ENCODE measurements around the gene CAPN1. TPM values are rescaled to one million over a fixed set of nuclear protein-coding genes. Genes with fewer than 3 reads are reported as not detected.
A peak's percentile ranks its signal among the peaks of the same experiment; 100 is the strongest.

CAPN1 gene
- total RNA-seq, 1 donor from 2014 or later: 130 TPM

- Mint-ChIP-seq H3K9me3 (ENCODE audit: low read depth) (no peaks in the 10 kb centered on the region), H3K36me3 (ENCODE audit: low read depth) (peaks cover 7% of the 10 kb centered on the region), H3K4me3 (ENCODE audit: unreplicated experiment) (peak within 1 kb of the TSS; percentile 92), H3K4me1 (ENCODE audit: low read depth) (peaks cover 25% of the 10 kb centered on the region), H3K27ac (ENCODE audit: unreplicated experiment) (peak within 1 kb of the TSS; percentile 99), H3K27me3 (ENCODE audit: low read depth) (no peaks in the 10 kb centered on the region)
- peak; percentile 95 for DNase-seq (ENCODE audit: low spot score)
- TF ChIP-seq, protein P1, sequence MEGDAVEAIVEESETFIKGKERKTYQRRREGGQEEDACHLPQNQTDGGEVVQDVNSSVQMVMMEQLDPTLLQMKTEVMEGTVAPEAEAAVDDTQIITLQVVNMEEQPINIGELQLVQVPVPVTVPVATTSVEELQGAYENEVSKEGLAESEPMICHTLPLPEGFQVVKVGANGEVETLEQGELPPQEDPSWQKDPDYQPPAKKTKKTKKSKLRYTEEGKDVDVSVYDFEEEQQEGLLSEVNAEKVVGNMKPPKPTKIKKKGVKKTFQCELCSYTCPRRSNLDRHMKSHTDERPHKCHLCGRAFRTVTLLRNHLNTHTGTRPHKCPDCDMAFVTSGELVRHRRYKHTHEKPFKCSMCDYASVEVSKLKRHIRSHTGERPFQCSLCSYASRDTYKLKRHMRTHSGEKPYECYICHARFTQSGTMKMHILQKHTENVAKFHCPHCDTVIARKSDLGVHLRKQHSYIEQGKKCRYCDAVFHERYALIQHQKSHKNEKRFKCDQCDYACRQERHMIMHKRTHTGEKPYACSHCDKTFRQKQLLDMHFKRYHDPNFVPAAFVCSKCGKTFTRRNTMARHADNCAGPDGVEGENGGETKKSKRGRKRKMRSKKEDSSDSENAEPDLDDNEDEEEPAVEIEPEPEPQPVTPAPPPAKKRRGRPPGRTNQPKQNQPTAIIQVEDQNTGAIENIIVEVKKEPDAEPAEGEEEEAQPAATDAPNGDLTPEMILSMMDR (IDR thresholded peaks at IDR 0.05): no peak
These were observed 47.3 kb upstream of the CAPN1 start, which contains the start of gene SYVN1 for GRCh38 chr11:65134240-65134951. TSS of gene SYVN1 (minus strand) at chr11:65134519. CDS start at chr11:65133601, 918 bp downstream.

DNA sequence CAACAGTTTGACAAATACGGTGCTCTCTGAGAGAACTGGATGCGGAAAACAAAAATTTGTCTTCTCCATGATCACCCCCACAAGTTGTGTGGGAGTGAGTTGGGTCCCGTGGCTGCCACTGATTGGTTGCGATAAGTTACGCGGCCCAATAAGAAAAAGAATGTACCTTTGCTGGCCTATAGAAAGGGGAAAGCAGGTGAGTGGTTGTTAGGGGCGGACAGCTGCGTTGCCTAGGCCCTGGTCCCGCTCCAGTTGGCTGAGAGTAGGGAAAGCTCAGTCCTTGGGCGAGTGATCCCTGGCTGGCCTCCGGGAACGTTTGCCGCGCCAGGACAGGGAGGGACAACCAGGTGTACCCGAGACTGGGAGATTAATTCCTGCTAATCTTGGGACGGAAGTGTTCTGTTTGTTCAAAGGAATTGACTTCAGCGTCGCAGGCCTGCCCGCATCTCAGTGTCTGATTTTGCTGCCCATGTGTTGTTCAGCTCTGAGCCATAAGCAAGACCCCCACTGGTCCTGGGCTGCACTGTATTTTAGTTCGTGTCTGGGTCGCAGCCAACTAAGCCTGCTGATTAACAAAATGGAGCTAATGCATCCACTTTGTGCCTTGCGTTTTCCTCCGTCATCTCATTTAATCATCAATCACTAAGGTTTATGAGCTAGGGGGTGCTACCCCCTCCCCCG, 46.6 kb upstream of the CAPN1 start:
- peaks cover 25% of the 10 kb centered on the region for H3K4me1 Mint-ChIP-seq (ENCODE audit: low read depth)
- peaks cover 7% of the 10 kb centered on the region for H3K36me3 Mint-ChIP-seq (ENCODE audit: low read depth)
- peak; percentile 88 for DNase-seq (ENCODE audit: low spot score)

GRCh38 chr11:65135633-65136145, 46.0 kb upstream of the CAPN1 start:
- H3K36me3 Mint-ChIP-seq (ENCODE audit: low read depth): peaks cover 5% of the 10 kb centered on the region
- H3K9me3 Mint-ChIP-seq (ENCODE audit: low read depth): no peaks in the 10 kb centered on the region
- H3K27me3 Mint-ChIP-seq (ENCODE audit: low read depth): peaks cover 6% of the 10 kb centered on the region
- H3K4me3 Mint-ChIP-seq (ENCODE audit: unreplicated experiment): peak overlapping the region; percentile 92
- TF ChIP-seq, protein P1 (IDR thresholded peaks at IDR 0.05): no peak
- peaks cover 25% of the 10 kb centered on the region for H3K4me1 Mint-ChIP-seq (ENCODE audit: low read depth)
- H3K27ac Mint-ChIP-seq (ENCODE audit: unreplicated experiment): peak overlapping the region; percentile 99
- DNase-seq (ENCODE audit: low spot score): peak; percentile 26

More for the DNA sequence above, 46.6 kb upstream of the CAPN1 start:
- no peaks in the 10 kb centered on the region for H3K9me3 Mint-ChIP-seq (ENCODE audit: low read depth)
- peaks cover 3% of the 10 kb centered on the region for H3K27me3 Mint-ChIP-seq (ENCODE audit: low read depth)
- TF ChIP-seq, protein P1 (IDR thresholded peaks at IDR 0.05): no peak
- H3K4me3 Mint-ChIP-seq (ENCODE audit: unreplicated experiment): peak overlapping the region; percentile 92
- peak overlapping the region; percentile 99 for H3K27ac Mint-ChIP-seq (ENCODE audit: unreplicated experiment)

DNA sequence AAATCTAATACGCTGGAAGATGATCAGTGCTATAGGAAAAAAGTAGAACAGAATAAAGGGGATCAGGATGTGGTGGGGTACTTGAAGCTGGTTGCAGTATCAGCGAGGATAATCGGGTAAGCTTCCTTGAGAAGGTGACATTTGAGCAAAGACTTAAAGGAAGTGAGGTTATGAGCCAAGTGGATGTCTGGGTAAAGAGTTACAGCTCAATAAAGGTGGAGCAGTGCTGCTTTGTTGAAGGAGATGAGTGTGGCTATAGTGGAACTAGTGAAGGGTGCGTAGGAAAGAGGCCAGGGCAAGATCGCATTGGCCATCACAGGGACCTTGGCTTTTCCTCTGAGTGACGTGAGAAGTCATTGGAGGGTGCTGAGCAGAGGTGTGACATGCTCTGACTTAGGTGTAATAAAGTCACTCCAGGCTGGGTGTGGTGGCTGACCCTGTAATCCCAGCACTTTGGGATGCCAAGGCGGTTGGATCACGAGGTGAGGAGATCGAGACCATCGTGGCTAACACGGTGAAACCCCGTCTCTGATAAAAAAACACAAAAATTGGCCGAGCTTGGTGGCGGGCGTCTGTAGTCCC, 45.1 kb upstream of the CAPN1 start:
- DNase-seq (ENCODE audit: low spot score): peak; percentile 18
- H3K27ac Mint-ChIP-seq (ENCODE audit: unreplicated experiment): no peak overlapping the region
- no peaks in the 10 kb centered on the region for H3K9me3 Mint-ChIP-seq (ENCODE audit: low read depth)
- H3K36me3 Mint-ChIP-seq (ENCODE audit: low read depth): no peaks in the 10 kb centered on the region
- no peak overlapping the region for H3K4me3 Mint-ChIP-seq (ENCODE audit: unreplicated experiment)
- peaks cover 25% of the 10 kb centered on the region for H3K4me1 Mint-ChIP-seq (ENCODE audit: low read depth)
- peaks cover 13% of the 10 kb centered on the region for H3K27me3 Mint-ChIP-seq (ENCODE audit: low read depth)
- TF ChIP-seq, protein P1 (IDR thresholded peaks at IDR 0.05): no peak

DNA sequence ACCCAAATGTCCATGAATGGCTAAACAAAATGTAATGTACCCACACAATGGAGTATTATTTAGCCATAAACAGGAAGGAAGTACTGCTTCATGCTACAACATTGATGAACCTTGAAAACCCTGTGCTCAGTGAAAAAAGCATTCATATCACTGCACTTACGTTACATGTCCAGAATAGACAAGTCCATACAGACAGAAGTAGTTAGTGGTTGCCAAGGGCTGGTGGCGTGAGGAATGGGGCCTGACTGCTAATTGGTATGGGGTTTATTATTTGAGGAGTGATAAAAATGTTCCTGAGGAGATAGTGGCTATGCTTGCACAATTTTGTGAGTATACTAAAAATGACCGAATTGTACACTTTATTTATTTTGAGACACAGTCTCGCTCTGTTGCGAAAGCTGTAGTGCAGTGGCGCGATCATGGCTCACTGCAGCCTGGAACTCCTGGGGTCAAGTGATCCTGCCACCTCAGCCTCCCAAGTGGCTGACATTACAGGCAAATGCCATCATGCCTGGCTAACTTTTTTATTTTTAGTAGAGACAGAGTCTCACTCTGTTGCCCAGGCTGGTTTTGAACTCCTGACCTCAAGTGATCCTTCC, 39.7 kb upstream of the CAPN1 start:
- TF ChIP-seq, protein P1 (IDR thresholded peaks at IDR 0.05): no peak
- no peaks in the 10 kb centered on the region for H3K9me3 Mint-ChIP-seq (ENCODE audit: low read depth)
- H3K36me3 Mint-ChIP-seq (ENCODE audit: low read depth): no peaks in the 10 kb centered on the region
- no peaks in the 10 kb centered on the region for H3K4me1 Mint-ChIP-seq (ENCODE audit: low read depth)
- no peak overlapping the region for H3K4me3 Mint-ChIP-seq (ENCODE audit: unreplicated experiment)
- no peak overlapping the region for H3K27ac Mint-ChIP-seq (ENCODE audit: unreplicated experiment)
- peaks cover 26% of the 10 kb centered on the region for H3K27me3 Mint-ChIP-seq (ENCODE audit: low read depth)
- DNase-seq (ENCODE audit: low spot score): no peak
